Suppressor macrophage (primary cell): Measurements from ENCODE around the gene KIR2DL3.
A peak's percentile ranks its signal among the peaks of the same experiment; 100 is the strongest.
"Not testable (repeated sequence)": the region's sequence is repeated elsewhere in the genome, so short reads cannot be mapped to it uniquely, and the experiment has no call there.

Source experiments
- DNase-seq, 4 experiments: peaks; one replicate each; pipeline ENCODE4 v3.0.0-alpha.2; 2020 to 2022

The KIR2DL3 gene

GRCh38 chr19:54744080-54744479 lies 5.8 kb downstream of the KIR2DL3 start:
- not testable (repeated sequence) for DNase-seq

- DNase-seq, result peak; percentile 81 to 91 (median 86)
Observed at GRCh38 chr19:54747614-54748322, 9.5 kb downstream of the KIR2DL3 start.

DNA sequence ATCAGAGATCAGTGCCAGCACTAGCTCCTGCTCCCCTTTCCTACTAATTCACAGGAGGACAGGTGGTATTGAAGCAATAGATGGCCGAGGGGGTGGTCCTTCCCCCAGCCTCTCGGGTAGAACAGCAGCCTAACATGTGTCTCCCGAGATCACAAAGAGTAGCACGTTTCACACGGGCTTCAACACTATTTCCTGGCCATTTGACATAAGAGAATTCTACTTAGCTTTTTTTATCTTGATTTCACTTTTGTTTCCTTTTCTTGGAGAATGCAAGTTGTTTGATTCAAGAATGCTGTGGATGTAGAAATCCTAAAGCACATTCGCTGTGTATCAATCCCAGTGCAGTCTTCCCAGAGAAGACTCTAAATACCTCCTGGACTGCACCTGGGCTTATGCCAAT lies 12.0 kb downstream of the KIR2DL3 start:
- peak in 3 of 4 experiments; percentile 18 to 49 (median 25) for DNase-seq

- DNase-seq, result not testable (repeated sequence)
Observed at GRCh38 chr19:54756204-54757110, 18.1 kb downstream of the KIR2DL3 start.

DNA sequence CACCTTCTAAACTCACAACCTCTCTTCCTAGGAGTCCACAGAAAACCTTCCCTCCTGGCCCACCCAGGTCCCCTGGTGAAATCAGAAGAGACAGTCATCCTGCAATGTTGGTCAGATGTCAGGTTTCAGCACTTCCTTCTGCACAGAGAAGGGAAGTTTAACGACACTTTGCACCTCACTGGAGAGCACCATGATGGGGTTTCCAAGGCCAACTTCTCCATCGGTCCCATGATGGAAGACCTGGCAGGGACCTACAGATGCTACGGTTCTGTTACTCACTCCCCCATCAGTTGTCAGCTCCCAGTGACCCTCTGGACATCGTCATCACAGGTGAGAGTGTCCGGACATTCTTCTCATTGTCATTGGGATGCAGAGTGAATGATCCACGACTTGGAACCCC lies 20.3 kb downstream of the KIR2DL3 start:
- DNase-seq, result peak in 2 of 4 experiments; percentile 16 to 19

GRCh38 chr19:54764219-54764618 lies 25.9 kb downstream of the KIR2DL3 start:
- peak; percentile 58 to 81 (median 72) for DNase-seq

- DNase-seq, result not testable (repeated sequence)
Observed at GRCh38 chr19:54766464-54766863, 28.2 kb downstream of the KIR2DL3 start.

DNA sequence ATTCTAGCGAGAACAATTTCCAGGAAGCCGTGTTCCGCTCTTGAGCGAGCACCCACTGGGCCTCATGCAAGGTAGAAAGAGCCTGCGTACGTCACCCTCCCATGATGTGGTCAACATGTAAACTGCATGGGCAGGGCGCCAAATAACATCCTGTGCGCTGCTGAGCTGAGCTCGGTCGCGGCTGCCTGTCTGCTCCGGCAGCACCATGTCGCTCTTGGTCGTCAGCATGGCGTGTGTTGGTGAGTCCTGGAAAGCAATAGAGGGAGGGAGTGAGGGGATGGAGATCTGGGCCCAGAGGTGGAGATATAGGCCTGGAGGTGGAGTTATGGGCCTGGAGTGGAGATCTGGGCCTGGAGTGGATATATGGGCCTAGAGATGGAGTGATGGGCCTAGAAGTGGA lies 31.3 kb downstream of the KIR2DL3 start, which contains the start of gene KIR2DL1:
KIR2DL1 (plus strand) TSS at position 148 of the 400 bp plus-strand sequence; CDS start at position 206, 58 bp downstream.
- not testable (repeated sequence) for DNase-seq

GRCh38 chr19:54770511-54770910 lies 32.2 kb downstream of the KIR2DL3 start:
- not testable (repeated sequence) for DNase-seq

DNA sequence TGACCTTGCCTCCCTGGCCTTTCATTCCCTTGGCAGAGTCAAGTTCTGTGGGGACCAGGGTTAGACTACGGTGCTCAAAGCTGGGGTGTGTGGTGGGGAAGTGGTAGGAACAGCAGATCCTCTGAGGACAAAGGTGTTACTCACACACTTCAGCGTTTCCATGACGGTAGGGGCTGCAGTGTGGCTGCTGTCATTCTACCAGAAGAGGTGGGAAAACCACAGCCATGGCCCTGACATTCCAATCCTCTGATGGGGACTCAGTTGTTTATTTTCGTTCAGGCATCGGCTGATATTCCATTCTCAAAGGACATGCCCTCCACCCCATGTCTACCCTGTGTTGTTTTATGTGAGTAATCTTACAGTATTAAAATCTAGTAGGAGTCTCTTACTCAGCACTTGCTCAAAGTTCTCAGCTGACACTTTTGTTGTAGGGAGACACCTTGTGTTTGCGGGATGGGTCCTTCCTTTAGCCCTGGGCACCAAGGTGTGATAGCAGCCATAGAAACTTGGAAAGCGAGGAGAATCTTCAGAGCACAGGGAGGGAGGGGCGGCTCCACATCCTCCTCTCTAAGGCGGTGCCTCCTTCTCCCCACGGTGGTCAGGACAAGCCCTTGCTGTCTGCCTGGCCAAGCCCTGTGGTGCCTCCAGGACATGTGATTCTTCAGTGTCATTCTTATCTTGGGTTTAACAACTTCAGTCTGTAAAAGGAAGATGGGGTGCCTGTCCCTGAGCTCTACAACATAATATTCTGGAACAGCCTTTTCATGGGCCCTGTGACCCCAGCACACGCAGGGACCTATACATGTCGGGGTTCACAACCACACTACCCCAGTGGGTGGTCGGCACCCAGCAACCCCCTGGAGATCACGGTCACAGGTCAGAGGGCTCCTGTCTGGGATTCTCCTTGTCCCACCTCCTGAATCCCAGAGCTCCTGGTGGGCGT lies 33.0 kb downstream of the KIR2DL3 start:
- DNase-seq, result not testable (repeated sequence)

DNA sequence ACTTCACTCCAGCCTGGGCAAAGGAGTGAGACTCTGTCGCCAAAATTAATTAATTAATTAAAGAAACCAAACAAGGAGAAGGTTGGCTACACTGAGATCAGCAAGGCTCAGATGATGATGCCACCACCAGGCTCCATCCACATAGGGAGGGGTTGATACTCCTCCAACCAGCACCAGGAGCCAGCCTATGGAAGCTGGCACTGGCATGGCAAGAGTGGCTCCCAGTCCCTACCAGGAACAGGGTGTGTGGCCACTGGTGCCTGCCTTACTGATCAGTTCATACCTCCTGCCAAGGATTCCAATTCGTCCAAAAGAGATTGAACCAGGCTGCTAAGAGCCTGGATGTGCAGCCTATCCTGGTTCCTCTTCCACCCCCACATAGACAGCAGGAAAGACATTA lies 34.4 kb downstream of the KIR2DL3 start:
- not testable (repeated sequence) for DNase-seq

GRCh38 chr19:54775095-54775815 lies 36.9 kb downstream of the KIR2DL3 start:
- not testable (repeated sequence) for DNase-seq

GRCh38 chr19:54775830-54776229 lies 37.5 kb downstream of the KIR2DL3 start:
- not testable (repeated sequence) for DNase-seq

DNA sequence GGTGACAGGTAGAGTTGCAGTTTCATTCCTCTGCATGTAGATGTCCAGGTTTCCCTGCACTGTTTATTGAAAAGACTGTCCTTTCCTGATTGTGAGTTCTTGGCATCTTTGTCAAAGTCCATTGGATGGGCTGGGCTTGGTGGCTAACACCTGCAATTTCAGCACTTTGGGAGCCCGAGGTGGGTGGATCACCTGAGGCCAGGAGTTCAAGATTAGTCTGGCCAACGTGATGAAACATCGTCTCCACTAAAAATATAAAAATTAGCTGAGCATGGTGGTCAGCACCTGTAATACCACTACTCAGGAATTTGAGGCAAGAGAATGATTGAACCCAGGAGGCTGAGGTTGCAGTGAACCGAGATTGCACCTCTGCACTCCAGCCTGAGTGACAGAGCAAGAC lies 39.5 kb downstream of the KIR2DL3 start:
- not testable (repeated sequence) for DNase-seq

- peak; percentile 50 to 81 (median 70) for DNase-seq
Observed at GRCh38 chr19:54778896-54779295, 40.6 kb downstream of the KIR2DL3 start.

GRCh38 chr19:54782916-54783315 lies 44.6 kb downstream of the KIR2DL3 start:
- not testable (repeated sequence) for DNase-seq

DNA sequence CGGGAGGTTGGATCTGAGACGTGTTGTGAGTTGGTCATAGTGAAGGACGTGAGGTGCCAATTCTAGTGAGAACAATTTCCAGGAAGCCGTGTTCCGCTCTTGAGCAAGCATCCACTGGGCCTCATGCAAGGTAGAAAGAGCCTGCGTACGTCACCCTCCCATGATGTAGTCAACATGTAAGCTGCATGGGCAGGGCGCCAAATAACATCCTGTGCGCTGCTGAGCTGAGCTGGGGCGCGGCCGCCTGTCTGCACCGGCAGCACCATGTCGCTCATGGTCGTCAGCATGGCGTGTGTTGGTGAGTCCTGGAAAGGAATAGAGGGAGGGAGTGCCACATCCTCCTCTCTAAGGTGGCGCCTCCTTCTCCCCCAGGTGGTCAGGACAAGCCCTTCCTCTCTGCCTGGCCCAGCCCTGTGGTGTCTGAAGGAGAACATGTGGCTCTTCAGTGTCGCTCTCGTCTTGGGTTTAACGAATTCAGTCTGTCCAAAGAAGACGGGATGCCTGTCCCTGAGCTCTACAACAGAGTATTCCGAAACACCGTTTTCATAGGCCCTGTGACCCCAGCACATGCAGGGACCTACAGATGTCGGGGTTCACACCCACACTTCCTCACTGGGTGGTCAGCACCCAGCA lies 47.9 kb downstream of the KIR2DL3 start:
- DNase-seq, result not testable (repeated sequence)

DNA sequence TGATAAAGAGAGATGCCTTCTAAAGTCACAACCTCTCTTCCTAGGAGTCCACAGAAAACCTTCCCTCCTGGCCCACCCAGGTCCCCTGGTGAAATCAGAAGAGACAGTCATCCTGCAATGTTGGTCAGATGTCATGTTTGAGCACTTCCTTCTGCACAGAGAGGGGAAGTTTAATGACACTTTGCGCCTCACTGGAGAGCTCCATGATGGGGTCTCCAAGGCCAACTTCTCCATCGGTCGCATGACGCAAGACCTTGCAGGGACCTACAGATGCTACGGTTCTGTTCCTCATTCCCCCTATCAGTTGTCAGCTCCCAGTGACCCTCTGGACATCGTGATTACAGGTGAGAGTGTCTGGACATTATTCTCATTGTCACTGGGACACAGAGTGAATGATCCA lies 49.8 kb downstream of the KIR2DL3 start:
- peak; percentile 66 to 85 (median 72) for DNase-seq

- DNase-seq, result no peak
Observed at GRCh38 chr19:54790711-54791110, 52.4 kb downstream of the KIR2DL3 start.

GRCh38 chr19:54791476-54791875 lies 53.2 kb downstream of the KIR2DL3 start:
- no peak for DNase-seq

GRCh38 chr19:54792814-54793213 lies 54.5 kb downstream of the KIR2DL3 start:
- DNase-seq, result peak in 2 of 4 experiments; percentile 40 to 55
